H1 (cell line): ENCODE data around the gene RNF2. TPM values are rescaled to one million over a fixed set of nuclear protein-coding genes. Genes with fewer than 3 reads are reported as not detected.

Source experiments
- CTCF ChIA-PET: fragments of 300-600 bp; sonication (Branson Sonifier 250); formaldehyde crosslinking; loops from one replicate; lab custom pipeline; 2021; ENCODE audit not compliant: partially characterized antibody; lab: Charles Lee
- POLR2A ChIA-PET: fragments of 300-600 bp; sonication (Branson Sonifier 250); formaldehyde crosslinking; loops from one replicate; lab custom pipeline; 2021; ENCODE audit warnings: inconsistent platforms; ENCODE audit not compliant: partially characterized antibody; lab: Charles Lee
- DNase-seq, 2 experiments: peaks; one replicate each; pipeline versions ENCODE4 v3.0.0 to v3.0.0-alpha.2; 2010 to 2022; ENCODE audit warnings: low spot score in 2 of 2, low read depth in 1 of 2, mixed read lengths in 1 of 2
- FAIRE-seq: peaks from 2 replicates; lab custom pipeline; 2011; peaks lifted over from hg19 to GRCh38; lab: Jason Lieb, UNC
- H2AFZ ChIP-seq: 2 replicates; pipeline ENCODE4 v1.8.1; 2012; ENCODE audit warnings: low read length, inconsistent platforms
- H2AK5ac ChIP-seq: 2 replicates; pipeline ENCODE4 v1.6.1; 2013; ENCODE audit warnings: low read depth, low read length
- H2BK120ac ChIP-seq: replicated peaks from 2 replicates; pipeline ENCODE3; 2013; ENCODE audit warnings: low read depth, low read length, inconsistent platforms
- H2BK12ac ChIP-seq: 2 replicates; pipeline ENCODE4 v1.6.1; 2013; ENCODE audit warnings: low read depth, low read length
- H2BK15ac ChIP-seq: 2 replicates; pipeline ENCODE4 v1.6.1; 2013; ENCODE audit warnings: low read length
- H2BK20ac ChIP-seq: 2 replicates; pipeline ENCODE4 v1.6.1; 2013; ENCODE audit warnings: low read length
- H2BK5ac ChIP-seq: 2 replicates; pipeline ENCODE4 v1.6.1; 2013; ENCODE audit warnings: low read depth, low read length
- H3K14ac ChIP-seq: 2 replicates; pipeline ENCODE4 v1.6.1; 2013; ENCODE audit warnings: inconsistent platforms; ENCODE audit not compliant: insufficient read length
- H3K18ac ChIP-seq: 2 replicates; pipeline ENCODE4 v1.6.1; 2013; ENCODE audit warnings: low read length; ENCODE audit errors: extremely low read depth
- H3K23ac ChIP-seq: 2 replicates; pipeline ENCODE4 v1.6.1; 2013; ENCODE audit warnings: inconsistent platforms; ENCODE audit not compliant: insufficient read length
- H3K23me2 ChIP-seq: 2 replicates; pipeline ENCODE4 v1.6.1; 2013; ENCODE audit warnings: low read depth, low read length
- H3K27ac ChIP-seq: 2 replicates; pipeline ENCODE4 v1.6.1; 2011; ENCODE audit warnings: low read depth, low read length, inconsistent platforms
- H3K27me3 ChIP-seq, 4 experiments: replicated peaks in 1 of 4; 1 replicate in 1 of 4; 2 replicates in 3 of 4; pipeline versions ENCODE4 v1.6.1 to v1.8.1; 2011 to 2013; ENCODE audit warnings: low read length in 3 of 4, mild to moderate bottlenecking in 3 of 4, inconsistent platforms in 2 of 4, mixed read lengths in 2 of 4, moderate library complexity in 1 of 4; ENCODE audit not compliant: control insufficient read depth in 3 of 4, insufficient read depth in 3 of 4; ENCODE audit errors: extremely low read depth in 1 of 4
- H3K36me3 ChIP-seq, 4 experiments: 2 replicates each; pipeline versions ENCODE4 v1.6.1 to v1.8.1; 2011 to 2013; ENCODE audit warnings: mild to moderate bottlenecking in 4 of 4, low read length in 3 of 4, moderate library complexity in 2 of 4, control low read depth in 1 of 4, inconsistent platforms in 1 of 4; ENCODE audit not compliant: insufficient read depth in 4 of 4, control insufficient read depth in 2 of 4
- H3K4ac ChIP-seq: replicated peaks from 2 replicates; pipeline ENCODE3; 2013; ENCODE audit warnings: low read length, low read depth, mixed read lengths, inconsistent platforms; ENCODE audit not compliant: insufficient read length
- H3K4me1 ChIP-seq, 4 experiments: replicated peaks in 1 of 4; 1 replicate in 1 of 4; 2 replicates in 3 of 4; pipeline versions ENCODE4 v1.6.1 to v1.8.1; 2011 to 2013; ENCODE audit warnings: low read length in 3 of 4, inconsistent platforms in 2 of 4, mixed read lengths in 1 of 4; ENCODE audit not compliant: insufficient read depth in 4 of 4, control insufficient read depth in 3 of 4
- H3K4me2 ChIP-seq, 2 experiments: 2 replicates each; pipeline versions ENCODE4 v1.6.1 to v1.8.1; 2011 to 2013; ENCODE audit warnings: low read depth in 2 of 2, low read length in 2 of 2, control low read depth in 1 of 2, inconsistent platforms in 1 of 2, mild to moderate bottlenecking in 1 of 2; ENCODE audit not compliant: insufficient read depth in 1 of 2
- H3K4me3 ChIP-seq, 4 experiments: fragments of 200-600, 300-600 bp in 1 of 4; sonication (generic), shearing (Covaris generic), sonication (Bioruptor Twin) in 1 of 4; 2 replicates each; pipeline versions ENCODE4 v1.5.1 to v1.8.1; 2011 to 2016; ENCODE audit warnings: low read length in 4 of 4, low read depth in 3 of 4, control low read depth in 2 of 4, inconsistent platforms in 2 of 4, mild to moderate bottlenecking in 2 of 4, mixed read lengths in 1 of 4, moderate library complexity in 1 of 4; ENCODE audit not compliant: insufficient read depth in 2 of 4; ENCODE audit errors: extremely low read depth in 1 of 4
- H3K56ac ChIP-seq: replicated peaks from 2 replicates; pipeline ENCODE3; 2013; ENCODE audit warnings: low read depth, mild to moderate bottlenecking, mixed read lengths, low read length, inconsistent platforms; ENCODE audit not compliant: insufficient read length
- H3K79me1 ChIP-seq: 2 replicates; pipeline ENCODE4 v1.6.1; 2013; ENCODE audit warnings: low read depth, low read length, control low read depth
- H3K79me2 ChIP-seq, 2 experiments: 2 replicates each; pipeline versions ENCODE4 v1.6.1 to v1.8.1; 2012 to 2013; ENCODE audit warnings: low read length in 2 of 2, mild to moderate bottlenecking in 2 of 2, inconsistent platforms in 1 of 2; ENCODE audit not compliant: insufficient read depth in 2 of 2, control insufficient read depth in 1 of 2
- H3K9ac ChIP-seq, 4 experiments: replicated peaks in 1 of 4; 1 replicate in 1 of 4; 2 replicates in 3 of 4; pipeline versions ENCODE4 v1.6.1 to v1.8.1; 2011 to 2013; ENCODE audit warnings: low read depth in 3 of 4, low read length in 3 of 4, control low read depth in 2 of 4, mild to moderate bottlenecking in 2 of 4, moderate library complexity in 2 of 4, inconsistent platforms in 1 of 4; ENCODE audit errors: extremely low read depth in 1 of 4
- H3K9me3 ChIP-seq, 2 experiments: 2 replicates each; pipeline versions ENCODE4 v1.6.1 to v1.8.1; 2012 to 2013; ENCODE audit warnings: mild to moderate bottlenecking in 2 of 2, moderate library complexity in 2 of 2, control low read depth in 1 of 2, inconsistent platforms in 1 of 2, low read depth in 1 of 2, low read length in 1 of 2, mixed read lengths in 1 of 2; ENCODE audit not compliant: insufficient read depth in 2 of 2
- H4K20me1 ChIP-seq, 2 experiments: replicated peaks in 1 of 2; 2 replicates each; pipeline versions ENCODE3 to v1.8.1; 2011 to 2013; ENCODE audit warnings: inconsistent platforms in 2 of 2, low read length in 2 of 2, mild to moderate bottlenecking in 1 of 2; ENCODE audit not compliant: insufficient read depth in 2 of 2, control insufficient read depth in 1 of 2
- H4K5ac ChIP-seq: 2 replicates; pipeline ENCODE4 v1.6.1; 2013; ENCODE audit warnings: low read length, low read depth, mixed read lengths, inconsistent platforms; ENCODE audit not compliant: insufficient read length
- H4K8ac ChIP-seq: 2 replicates; pipeline ENCODE4 v1.8.0; 2013; ENCODE audit warnings: mild to moderate bottlenecking, moderate library complexity, low read length, inconsistent platforms; ENCODE audit not compliant: insufficient read depth; ENCODE audit errors: extremely low read depth
- H4K91ac ChIP-seq: replicated peaks from 2 replicates; pipeline ENCODE3; 2013; ENCODE audit warnings: low read length, mixed read lengths, inconsistent platforms; ENCODE audit not compliant: insufficient read length
- ASH2L ChIP-seq: fragments of 200-600, 300-600 bp; sonication (generic); IDR thresholded peaks from one replicate; pipeline ENCODE4 v1.7.1; 2017; ENCODE audit warnings: low read length
- BRCA1 ChIP-seq: IDR thresholded peaks from 2 replicates; pipeline ENCODE4 v1.6.1; 2012; ENCODE audit warnings: low read depth, low read length, improper control_type of control experiment
- CEBPB ChIP-seq: IDR thresholded peaks from 2 replicates; pipeline ENCODE4 v1.6.1; 2012; ENCODE audit warnings: low read depth, low read length
- CHD1 ChIP-seq: IDR thresholded peaks from 2 replicates; pipeline ENCODE4 v1.6.1; 2012; ENCODE audit warnings: low read depth, low read length, improper control_type of control experiment
- CREB1 ChIP-seq: IDR thresholded peaks from 2 replicates; pipeline ENCODE4 v1.6.1; 2012; ENCODE audit warnings: inconsistent platforms
- CTBP2 ChIP-seq: IDR thresholded peaks from 2 replicates; pipeline ENCODE4 v1.7.0; 2011; ENCODE audit warnings: borderline replicate concordance, mild to moderate bottlenecking, moderate library complexity, mixed read lengths, low read length; ENCODE audit not compliant: insufficient read depth, insufficient read length
- EP300 ChIP-seq, 2 experiments: IDR thresholded peaks; 1 replicate in 1 of 2; 2 replicates in 1 of 2; pipeline ENCODE4 v1.6.1; 2011 to 2012; ENCODE audit warnings: low read depth in 2 of 2, low read length in 2 of 2, mild to moderate bottlenecking in 2 of 2, borderline replicate concordance in 1 of 2, inconsistent platforms in 1 of 2, moderate library complexity in 1 of 2
- JUND ChIP-seq: IDR thresholded peaks from 2 replicates; pipeline ENCODE4 v1.6.1; 2011; ENCODE audit warnings: mild to moderate bottlenecking, improper control_type of control experiment, low read length
- KDM1A ChIP-seq: fragments of 200-600, 300-600 bp; sonication (generic); IDR thresholded peaks from 2 replicates; pipeline ENCODE4 v1.7.1; 2016; ENCODE audit warnings: mild to moderate bottlenecking, low read length, borderline replicate concordance
- YY1 ChIP-seq: IDR thresholded peaks from 2 replicates; pipeline ENCODE4 v1.6.1; 2011; ENCODE audit warnings: low read depth, mild to moderate bottlenecking, low read length
- WGBS, 2 experiments: shearing (Covaris generic) in 1 of 2; methylation state at CpG; one replicate each; pipeline versions ENCODE4 v1.1.6 to v1.1.7; 2013 to 2015; ENCODE audit warnings: low lambda C conversion rate in 2 of 2, mixed read lengths in 2 of 2, inconsistent platforms in 1 of 2, low coverage in 1 of 2, missing lambda C conversion rate in 1 of 2; ENCODE audit not compliant: insufficient replicate concordance in 2 of 2, insufficient coverage in 1 of 2, insufficient read length in 1 of 2; ENCODE audit errors: extremely low coverage in 1 of 2, missing lambda C conversion rate in 1 of 2; 5-methylcytosine and 5-hydroxymethylcytosine counted together
- polyA plus RNA-seq, 7 experiments: library from polyadenylated mRNA; depleted of rRNA in 3 of 7; stranded (reverse) in 5 of 7; unstranded in 2 of 7; fragments of >200 nt in 5 of 7; fragments of 200-250 nt in 2 of 7; gene quantifications; 1 replicate in 5 of 7; 2 replicates in 1 of 7; 4 replicates in 1 of 7; pipeline versions ENCODE4 v1.2.1 to v1.2.3, GENCODE V29; 2011 to 2013; ENCODE audit warnings: missing spikeins in 2 of 7, mixed read lengths in 2 of 7
- total RNA-seq: library from RNA; stranded (reverse); fragmentation: NEBNext Ultra II Directional; extraction: Animal tissue kit (Norgen Biotek cat#: 25700); gene quantifications from 2 replicates; pipeline ENCODE4 v1.2.1, GENCODE V29; 2021

RNF2 gene
- total and polyA plus RNA-seq, 2 of the 8 experiments (the other 6 are each of a cell fraction or from before 2014, with no cell fraction given): 28.9 to 58.9 TPM

DNA sequence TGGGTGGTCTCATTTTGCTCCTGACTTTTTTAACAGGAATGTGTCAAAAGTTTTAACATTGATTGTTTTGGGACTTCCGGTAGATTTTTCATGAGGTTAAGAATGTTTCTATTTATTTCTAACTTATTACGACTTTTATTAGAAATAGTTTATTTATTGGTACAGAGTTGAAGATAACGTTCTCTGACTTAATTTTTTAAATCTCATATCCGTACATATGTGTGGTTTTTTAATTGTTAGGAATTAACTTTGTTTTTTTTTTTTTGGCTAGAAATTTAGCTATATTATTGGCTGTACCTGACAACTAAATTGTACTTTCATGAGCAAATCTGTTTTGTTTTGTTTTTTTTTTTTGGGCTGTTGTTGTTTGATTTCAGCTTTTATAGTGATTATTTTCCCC lies 32.0 kb downstream of the RNF2 start:
- Histone ChIP-seq H3K27ac (no peak overlapping the region), H2BK120ac (no peak overlapping the region), H3K56ac (no peak overlapping the region), H4K5ac (no peak overlapping the region), H4K8ac (no peak overlapping the region), H3K27me3 (no peaks in the 10 kb centered on the region), H2BK12ac (no peak overlapping the region), H3K23me2 (no peaks in the 10 kb centered on the region), H3K36me3 (no peaks in the 10 kb centered on the region), H2BK15ac (no peak overlapping the region), H3K4me2 (no peak overlapping the region), H3K79me1 (peaks cover 3% of the 10 kb centered on the region), H3K23ac (no peak overlapping the region), H3K79me2 (peaks cover 7 to 97% of the 10 kb centered on the region in 2 experiments; a peak in 3 of 4 replicates), H2BK20ac (no peak overlapping the region), H3K9ac (no peak overlapping the region), H3K4me3 (no peak overlapping the region), H2AK5ac (no peak overlapping the region), H2AFZ (no peak overlapping the region), H3K4me1 (peaks cover 0 to 18% (median 2%) of the 10 kb centered on the region in 4 experiments; a peak in 5 of 7 replicates), H3K18ac (no peak overlapping the region), H2BK5ac (no peak overlapping the region), H4K91ac (no peak overlapping the region), H3K4ac (no peak overlapping the region), H3K9me3 (no peaks in the 10 kb centered on the region)
- 73% methylated on average over 4 of the region's 4 CpGs; no CpG with 5 or more reads in 1 of the 2 experiments for WGBS, 2 experiments
- POLR2A ChIA-PET: interaction anchor here (0.7 kb wide), 1 partner anchor 32 kb away, joined by 5 read pairs; the partner anchor contains the start of gene RNF2
- DNase-seq (no peak), FAIRE-seq (no peak)
- CTCF ChIA-PET: no interaction called here
- TF ChIP-seq CHD1 (no peak), CREB1 (no peak), BRCA1 (no peak), CEBPB (no peak), ASH2L (no peak), EP300 (IDR thresholded peaks at IDR 0.05; ENCODE audit: borderline replicate concordance in 1 of 2, low read depth in 2 of 2, low read length in 2 of 2) (no peak), CTBP2 (no peak), JUND (no peak), YY1 (no peak), KDM1A (no peak)
- TF ChIP-seq, all 59 proteins: peak for 0
- H3K14ac ChIP-seq: no peak overlapping the region
- peaks cover 0 to 6% of the 10 kb centered on the region in 2 experiments for H4K20me1 ChIP-seq
